Activated CD4-positive, CD25-positive, alpha-beta regulatory T cell treated with anti-CD3 and anti-CD28 coated beads, Interleukin-2, amount 50 U/mL, for 72 hours (primary cell): Measurements from ENCODE around the gene FMNL3.
"Not testable (repeated sequence)": the region's sequence is repeated elsewhere in the genome, so short reads cannot be mapped to it uniquely, and the experiment has no call there.

Source experiments
- DNase-seq: peaks from one replicate; pipeline ENCODE4 v3.0.0; 2021

The FMNL3 gene

DNA sequence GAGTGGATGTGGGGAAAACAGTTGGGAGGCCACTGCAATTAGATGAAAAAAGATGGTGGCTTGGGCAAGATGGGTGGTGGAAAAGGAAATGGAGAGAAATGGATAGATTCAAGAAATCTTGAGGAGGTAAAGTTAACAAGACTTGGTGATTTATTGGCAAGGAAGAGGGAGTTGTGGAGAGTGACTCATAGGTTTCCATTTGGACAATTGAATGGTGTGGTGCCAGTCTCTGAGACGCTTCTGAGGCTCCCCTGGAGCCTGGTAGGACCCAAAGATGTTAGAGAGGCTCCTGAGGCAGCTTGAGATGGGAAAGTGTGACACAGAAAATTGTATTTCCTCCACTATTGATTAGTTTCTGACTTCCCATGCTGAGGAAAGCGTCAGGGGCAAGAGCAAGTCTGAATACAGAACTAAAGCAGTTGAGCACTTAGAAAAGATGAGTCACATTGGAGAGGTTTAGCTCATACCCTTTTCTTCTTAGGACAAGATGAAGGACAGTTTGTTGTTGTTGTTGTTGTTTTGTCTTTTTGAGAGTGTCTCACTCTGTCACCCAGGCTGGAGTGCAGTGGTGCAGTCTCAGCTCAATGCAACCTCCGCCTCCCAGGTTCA, 79.3 kb downstream of the FMNL3 start:
- no peak for DNase-seq

DNA sequence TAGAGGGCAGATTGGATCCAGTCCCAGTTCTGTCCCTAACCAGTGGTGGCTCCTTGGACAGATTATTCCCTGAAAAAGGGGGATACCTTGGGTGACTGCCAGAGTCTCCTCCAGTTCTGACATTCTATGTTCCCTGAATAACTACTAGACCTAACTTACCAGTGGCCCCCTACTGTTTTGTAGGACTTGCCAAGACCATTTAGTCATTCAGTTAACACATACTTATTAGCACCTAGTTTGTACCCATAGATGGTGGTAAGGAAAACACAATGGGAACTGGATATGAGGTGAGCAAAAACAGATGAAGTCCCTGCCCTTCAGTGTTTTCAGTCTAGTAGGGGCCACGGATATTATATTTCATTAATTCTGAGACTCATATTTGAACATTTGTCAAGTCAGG, 80.4 kb downstream of the FMNL3 start:
- no peak for DNase-seq

DNA sequence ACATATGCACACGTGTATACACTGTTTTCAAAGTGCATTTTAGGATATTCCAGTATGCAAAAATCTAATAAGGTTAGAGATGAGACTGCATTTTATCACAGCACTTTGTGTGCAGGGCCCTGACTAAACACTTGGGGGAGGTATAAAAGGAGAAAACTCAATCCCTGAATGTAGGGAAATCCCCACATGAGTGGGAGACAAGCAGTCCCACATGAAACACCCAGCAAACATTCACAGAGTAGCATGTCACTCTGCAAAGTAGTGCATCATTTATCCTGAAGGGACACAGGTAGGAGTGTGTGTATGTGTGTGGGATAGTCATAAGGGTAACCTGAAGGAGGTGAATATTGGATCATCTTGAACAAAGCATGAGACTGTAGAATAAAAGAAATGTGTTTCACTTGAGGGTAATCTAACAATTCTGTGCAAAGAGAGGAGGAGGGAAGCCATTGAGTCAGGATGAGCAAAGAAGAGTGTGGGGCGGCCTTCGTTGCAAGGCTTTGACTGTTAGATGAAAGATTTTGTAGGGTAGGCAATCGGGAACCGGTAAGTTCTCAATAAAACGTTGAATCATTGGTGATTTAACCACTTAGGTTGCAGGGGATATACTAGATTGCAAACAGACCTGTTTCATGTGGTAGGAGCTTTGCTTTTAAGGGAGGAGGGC, 80.9 kb downstream of the FMNL3 start:
- DNase-seq, result no peak

DNA sequence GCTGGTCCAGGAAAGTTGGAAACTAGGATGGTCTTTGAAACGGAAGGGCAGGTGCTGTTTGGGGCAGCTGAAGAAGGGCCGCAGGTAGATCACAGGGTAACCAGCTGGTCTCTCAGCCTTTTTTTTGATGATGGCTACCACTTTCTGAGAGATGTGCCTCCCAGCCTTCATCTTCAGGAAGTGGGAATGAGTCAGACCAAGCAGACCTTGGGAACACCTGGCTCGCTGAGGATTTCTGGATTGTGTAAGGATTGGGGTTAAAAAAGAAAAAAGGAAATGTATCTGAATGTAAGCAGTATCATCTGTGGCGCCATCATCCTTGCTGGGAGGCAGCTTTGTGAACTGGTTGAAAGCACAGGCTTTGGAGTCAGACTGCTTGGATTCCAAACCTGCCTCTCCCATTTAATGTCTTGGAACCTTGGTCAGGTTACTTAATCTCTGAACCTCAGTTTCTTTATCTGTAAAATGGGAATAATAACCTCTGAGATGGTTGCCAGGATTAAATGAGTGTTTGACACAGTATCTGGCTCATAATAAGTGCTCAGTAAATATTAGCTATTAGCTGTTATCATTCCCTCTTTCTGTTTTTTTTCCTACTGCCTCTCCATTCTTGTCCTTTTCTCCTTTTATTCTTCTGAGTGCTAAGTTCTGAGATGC, 82.2 kb downstream of the FMNL3 start:
- no peak for DNase-seq

DNA sequence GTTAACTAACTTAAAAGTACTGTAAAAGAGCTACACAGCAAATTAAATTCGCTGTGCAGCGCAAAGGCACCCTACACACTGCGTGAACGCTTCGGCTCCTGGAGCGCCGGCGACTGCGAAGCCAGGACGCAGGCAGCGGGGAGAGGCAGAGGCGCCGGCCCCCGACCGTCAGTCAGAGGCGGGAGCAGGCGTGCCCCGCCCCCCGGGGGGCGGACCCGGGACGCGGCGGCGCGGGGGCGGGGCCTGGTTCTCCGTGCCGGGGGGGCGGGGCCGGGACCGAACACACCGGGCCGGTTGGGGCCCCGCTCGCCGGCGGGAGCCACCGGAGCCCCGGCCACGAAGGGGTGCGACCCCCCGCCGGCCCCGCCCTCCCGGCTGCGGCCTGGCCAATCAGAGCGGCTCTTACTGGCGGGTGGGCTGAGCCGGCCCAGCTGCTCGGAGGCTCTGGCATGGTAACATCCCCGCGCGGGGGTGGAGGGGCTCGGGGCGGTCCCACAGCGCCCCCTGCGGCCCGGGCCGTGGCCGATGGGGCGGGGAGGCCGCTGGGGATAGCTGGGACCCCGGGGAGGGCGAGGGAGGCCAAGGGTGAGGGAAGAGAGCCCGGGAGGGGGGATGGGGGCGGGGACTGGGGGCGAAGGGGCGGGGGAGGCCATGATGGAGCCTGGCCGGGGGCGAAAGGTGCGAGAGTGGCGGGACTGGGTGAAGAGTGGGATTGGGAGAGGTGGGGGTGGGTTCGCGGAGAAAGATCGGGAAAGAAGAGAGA, 83.9 kb downstream of the FMNL3 start, which contains the start of gene PRPF40B:
TSS of gene PRPF40B (plus strand) at position 420 of the 763 bp plus-strand sequence. CDS start at position 450, 30 bp downstream.
- peak; percentile 84 for DNase-seq

DNA sequence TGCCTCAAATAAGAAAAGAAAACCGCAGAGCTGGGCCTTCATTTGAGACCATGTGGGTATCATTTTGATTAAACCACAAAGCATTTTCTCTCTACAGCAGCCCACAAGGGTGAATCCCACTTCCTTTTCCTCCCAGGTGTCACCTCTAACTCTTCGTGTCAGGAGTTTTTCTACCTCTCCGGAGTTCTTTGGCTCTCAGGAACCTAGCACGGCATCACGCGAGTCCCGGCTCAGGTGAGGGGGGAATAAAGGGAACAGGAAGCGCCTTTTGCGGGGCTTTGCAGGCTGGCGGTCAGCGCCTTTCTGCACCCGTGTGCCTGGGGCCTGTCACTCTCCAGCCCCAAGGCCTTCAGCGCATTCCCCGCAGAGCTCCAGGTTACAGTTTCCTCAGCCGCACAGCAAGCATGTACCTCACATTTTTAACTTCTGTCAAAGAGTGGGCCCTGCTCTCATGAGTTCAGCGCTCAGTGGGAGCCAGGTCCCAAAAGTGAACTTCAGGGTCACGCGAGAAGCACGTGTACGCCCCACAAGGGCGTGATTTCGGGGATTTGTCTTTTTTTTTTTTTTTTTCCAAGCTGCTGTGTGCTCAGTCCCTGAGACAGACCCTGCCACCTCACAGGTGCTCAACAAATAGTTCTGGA, 84.6 kb downstream of the FMNL3 start:
- DNase-seq, result peak; percentile 53

DNA sequence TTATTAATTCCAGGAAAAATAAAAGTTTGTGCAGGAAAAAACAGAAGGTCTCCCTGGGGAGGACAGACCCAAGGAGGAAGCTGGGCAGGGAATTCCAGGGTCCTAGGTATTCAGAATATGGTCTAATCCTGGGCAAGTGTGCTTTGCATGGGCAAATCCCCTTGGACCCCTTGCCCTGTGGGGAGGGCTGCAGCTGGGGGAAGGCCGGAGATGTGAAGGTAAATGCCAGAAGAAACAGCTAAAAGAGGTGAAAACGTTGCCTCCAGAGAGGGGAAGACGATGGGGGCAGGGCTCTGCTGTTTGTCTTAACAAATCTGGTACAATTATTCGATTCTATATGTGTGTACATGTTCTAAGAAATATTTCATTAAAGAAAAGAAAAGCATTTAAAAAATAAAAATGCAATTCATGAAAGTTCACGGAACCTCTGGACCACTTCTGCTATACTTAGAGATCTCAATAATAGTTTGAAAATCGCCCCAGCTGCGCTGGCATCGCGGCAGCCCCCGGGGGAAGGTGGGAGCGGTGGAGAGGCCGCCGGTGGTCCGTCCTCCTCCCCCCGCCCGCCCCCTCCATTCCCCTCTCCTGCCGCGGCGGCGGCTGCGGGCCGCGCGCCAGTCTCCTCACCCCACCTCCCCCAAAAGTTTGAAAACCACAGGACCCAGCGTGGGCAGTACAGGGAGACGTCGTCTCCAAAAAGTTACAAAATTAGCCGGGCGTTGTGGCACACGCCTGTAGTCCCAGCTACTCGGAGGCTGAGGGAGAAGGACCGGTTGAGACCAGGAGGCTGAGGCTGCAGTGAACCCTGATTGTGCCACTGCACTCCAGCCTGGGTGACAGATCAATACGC, 85.3 kb downstream of the FMNL3 start:
- no peak for DNase-seq

DNA sequence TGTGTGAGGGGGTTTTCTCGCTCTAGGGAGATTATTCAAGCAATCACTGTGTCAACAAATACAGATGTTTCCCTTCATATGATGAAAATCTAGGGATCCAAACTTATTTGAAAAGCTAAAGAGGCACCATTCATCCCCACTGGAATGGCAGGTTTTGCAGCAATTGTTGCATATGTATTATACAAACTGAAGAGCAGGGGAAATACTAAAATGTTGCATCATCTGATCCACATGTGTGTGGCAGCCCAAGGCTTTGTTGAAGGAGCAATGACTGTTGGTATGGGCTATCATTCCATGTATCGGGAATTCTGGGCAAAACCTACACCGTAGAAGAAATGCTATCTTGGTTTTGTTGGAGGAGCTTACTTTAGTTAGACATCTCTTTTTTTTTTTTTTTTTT, 87.9 kb downstream of the FMNL3 start:
- DNase-seq, result no peak

DNA sequence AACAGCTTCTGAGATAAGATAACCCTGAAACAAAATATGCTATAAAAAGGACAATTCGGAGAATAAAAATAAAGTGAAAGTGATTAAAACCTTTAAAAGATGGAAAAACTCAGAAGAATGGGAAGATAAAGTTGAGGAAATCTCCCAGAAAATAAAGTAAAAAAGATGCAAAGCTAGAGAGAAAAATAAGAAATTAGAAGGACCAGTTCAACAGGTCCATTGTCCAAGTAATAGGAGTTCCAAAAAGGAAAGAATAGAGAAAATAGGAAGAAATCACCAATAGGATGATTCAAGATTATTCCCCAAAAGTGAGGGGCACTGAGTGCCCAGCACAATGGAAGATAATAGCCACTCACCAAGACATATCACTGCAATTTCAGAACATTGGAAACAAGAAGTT, 88.6 kb downstream of the FMNL3 start:
- DNase-seq, result no peak

DNA sequence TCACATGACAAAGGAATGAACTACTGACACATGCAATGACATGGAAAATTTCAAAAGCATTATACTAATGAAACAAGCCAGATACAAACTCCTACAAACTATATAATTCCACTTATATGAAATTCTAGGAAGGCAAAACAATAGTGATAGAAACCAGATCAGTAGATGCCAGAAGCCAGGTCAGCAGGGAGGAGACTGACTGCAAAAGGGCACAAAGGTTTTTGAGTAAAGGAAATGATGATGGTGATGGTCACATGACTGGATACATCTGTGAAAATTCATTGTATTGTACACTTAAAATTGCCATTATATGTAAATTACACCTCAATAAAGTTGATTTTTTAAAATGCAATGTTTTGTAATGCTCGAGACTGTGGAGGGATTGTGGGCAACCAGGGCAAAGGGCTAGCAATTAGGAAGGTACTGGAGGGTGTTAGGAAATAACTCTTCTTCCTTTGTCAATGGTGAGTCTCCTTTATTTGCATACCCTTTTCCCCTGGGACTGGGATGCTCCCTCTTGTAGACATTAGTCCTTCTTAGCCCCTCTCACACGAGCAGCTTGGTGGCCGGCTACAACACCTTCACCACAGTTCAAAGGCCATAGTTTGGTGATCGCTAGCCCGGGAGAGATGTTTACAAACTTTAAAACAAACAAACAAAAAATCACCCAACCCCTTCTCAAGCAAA, 90.5 kb downstream of the FMNL3 start:
- DNase-seq, result no peak

DNA sequence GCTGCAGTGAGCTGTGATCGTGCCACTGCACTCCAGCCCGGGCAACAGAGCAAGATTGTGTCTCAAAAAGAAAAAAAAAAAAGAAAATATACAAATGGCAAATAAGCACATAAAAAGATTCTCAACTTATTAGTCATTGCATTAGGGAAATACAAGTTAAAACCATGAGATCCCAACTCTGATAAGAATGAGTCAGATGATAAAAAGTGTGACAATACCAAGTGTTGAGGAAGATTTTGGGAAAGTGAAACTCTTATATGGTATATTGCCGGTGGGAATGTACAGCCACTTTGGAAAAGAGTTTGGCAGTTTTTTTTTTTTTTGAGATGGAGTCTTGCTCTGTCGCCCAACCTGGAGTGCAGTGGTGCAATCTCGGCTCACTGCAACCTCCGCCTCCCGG, 91.5 kb downstream of the FMNL3 start:
- no peak for DNase-seq

DNA sequence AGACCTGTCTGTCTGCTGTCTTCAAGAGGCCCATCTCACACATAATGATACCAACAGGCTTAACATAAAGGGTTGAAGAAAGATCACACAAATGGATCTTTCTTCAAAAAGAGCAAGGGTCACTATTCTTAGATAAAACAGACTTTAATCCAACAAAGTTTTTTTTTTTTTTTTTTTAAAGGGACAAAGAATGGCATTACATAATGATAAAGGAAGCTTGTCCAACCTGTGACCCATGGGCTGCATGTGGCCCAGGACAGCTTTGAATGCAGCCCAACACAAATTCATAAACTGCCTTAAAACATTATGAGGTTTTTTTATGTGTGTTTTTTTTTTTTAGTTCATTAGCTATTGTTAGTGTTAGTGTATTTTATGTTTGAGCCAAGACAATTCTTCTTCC, 95.0 kb downstream of the FMNL3 start:
- DNase-seq, result no peak

DNA sequence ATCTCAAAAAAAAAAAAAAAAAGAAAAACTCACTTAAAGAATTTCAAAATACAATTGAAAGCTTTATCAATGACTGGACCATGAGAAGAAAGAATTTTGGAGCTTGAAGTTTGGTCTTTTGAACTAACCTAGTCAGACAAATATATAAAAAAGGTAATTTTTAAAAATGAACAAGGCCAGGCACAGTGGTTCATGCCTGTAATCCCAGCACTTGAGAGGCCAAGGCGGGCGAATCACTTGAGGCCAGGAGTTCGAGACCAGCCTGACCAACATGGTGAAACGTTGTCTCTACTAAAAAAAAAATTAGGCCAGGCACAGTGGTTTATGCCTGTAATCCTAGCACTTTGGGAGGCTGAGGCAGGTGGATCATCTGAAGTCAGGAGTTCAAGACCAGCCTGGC, 96.4 kb downstream of the FMNL3 start:
- not testable (repeated sequence) for DNase-seq

DNA sequence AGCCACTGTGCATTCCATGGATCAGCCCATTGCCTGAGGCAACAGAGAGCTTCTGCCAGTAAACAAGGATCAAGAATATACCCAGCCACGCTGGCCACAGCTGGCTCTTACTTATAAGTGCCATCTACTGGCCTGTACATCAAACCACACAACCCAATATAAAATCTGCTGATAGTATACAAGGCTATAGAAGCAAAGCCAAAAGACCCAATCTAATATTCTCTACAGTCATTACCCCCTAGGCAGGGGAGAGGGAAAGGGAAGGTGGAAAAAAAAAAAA, 97.4 kb downstream of the FMNL3 start:
- no peak for DNase-seq

DNA sequence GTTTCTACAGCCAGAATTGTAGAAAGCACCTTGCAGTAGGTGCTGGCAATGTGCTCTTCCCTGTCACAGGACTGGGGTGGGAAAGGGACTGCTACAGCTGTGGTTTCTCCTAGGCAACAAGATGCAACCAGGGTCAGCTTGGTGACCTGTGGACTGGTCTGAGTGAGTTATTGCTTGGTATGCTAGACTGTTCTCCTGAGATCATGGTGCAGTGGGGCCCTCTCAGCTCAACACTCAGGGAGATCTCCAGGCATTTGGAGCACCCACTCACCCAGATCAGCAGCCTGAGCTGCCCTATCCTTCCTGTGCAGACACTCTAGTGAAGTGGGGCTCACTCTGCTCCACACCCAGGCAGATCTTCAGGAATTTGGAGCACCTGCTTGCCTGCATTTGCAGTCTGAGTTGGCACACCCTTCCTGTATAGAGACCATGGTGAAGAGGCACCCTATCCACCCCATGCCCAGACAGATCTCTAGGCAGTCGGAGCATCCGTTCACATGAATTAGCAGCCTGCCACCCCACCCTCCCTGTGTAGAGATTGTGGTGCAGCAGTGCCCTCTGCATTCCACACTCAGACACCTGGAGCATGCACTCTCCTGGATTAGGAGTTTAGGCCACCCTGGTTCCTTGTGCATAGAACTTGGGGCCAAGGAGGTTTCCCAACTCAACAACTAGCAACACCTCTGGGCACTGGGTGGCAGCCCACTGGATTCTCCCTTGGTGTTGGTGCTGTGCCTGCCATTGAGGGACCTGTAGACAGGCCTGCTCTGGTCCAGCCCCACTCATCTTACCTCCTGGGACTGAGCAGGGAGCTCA, 97.9 kb downstream of the FMNL3 start:
- DNase-seq, result no peak

DNA sequence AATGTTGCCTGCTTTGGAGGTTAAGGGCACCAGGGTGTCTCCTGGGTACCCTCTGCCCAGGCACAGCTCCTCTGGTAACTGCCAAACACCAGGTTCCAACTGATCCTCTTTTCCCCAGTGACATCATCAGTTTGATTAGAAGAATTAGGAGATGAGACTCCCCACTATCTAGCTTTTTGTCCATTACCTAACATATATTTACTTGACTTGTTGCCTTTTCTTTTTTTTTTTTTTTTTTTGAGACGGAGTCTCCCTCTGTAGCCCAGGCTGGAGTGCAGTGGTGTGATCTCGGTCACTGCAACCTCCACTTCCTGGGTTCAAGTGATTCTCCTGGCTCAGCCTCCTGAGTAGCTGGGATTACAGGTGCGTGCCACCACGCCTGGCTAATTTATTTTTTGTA, 101.7 kb downstream of the FMNL3 start, which contains the start of gene FAM186B:
TSS of gene FAM186B (minus strand) at position 101 of the 400 bp plus-strand sequence. CDS start 162 bp downstream, outside the sequence.
- not testable (repeated sequence) for DNase-seq

DNA sequence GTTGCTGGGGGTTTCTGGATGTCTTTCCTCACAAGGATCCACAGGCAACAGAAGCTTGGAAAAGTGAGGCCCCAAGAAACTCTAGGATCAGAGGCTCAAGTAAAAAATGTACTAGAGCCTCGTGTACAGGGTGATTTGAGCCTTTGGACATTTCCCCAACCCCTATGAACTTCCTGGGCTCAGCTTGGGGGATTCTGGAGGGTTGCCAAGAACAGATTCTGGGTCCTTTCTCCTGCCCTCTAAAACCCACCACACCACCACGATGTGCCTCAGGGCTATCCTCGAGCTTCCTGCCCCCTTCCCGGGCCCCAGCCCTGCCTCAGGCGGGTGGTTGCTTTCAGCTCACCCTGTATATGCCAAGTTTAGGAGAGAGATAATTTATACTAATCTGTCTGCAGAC, 102.3 kb downstream of the FMNL3 start:
- DNase-seq, result no peak

DNA sequence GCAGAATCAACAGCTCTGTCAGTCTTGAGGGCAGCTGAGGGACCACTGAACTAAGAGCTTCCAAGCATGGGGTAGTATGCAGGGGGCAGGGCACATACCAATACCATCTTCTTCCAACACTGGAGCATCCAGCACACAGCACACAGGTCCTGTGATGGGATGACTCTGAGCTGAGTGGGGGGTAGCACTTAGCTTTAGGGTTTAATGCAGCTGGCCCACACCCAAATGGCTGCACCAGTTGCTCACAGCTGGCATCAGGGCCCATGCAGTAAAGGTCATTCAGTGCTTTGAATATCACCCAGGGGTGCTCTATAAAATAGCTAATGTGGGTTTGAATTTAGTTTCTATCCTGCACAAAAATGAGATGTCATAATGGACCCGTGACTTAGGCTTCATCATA, 103.5 kb downstream of the FMNL3 start:
- no peak for DNase-seq

DNA sequence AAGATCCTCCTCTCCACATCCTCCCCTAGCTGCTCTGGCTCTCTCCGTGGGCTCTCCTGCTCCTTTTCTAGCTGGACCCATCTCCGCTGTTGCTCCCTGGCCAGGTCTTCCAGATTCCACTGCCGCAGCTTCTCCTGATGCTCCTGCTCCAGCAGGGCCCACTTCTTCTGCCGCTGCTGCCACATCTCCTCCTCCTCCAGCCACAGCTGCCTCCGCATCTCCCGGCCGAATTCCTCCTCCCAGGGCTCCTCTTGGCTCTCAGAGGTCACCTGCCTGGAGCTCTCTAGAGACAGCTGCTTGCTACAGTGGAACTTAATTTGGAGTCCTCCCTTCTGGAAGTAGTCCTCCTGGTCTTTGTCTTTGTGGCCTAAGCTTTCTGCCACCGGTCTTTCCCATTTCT, 107.2 kb downstream of the FMNL3 start:
- no peak for DNase-seq

DNA sequence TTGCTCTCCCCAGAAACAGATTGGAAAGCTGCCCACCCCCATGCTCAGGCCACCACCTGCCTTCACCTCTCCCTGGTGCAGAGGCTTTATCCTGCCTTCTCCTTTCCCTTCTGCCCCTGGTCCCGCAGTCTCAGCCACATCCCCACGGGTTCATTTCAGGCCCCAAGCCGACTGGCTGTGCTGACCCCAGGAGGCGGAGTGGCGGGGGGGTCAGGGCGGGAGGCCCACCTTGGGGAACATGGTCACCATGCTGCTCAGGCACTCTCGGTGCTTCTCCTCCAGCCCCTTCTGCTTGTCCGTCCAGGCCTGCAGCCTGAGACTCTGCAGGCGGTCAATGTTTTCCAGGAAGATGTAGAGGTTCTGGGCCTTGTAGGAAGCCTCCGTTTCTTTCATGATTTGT, 108.7 kb downstream of the FMNL3 start:
- no peak for DNase-seq
